AG04449 (cell line): ENCODE measurements around the gene COX19.
"Not testable (repeated sequence)": the region's sequence is repeated elsewhere in the genome, so short reads cannot be mapped to it uniquely, and the experiment has no call there.

Source experiments
- CTCF ChIA-PET: fragments of 350-600 bp; formaldehyde crosslinking; extraction: SDS; loops from one replicate; lab custom pipeline; 2021; ENCODE audit warnings: antibody characterized with exemption; lab: Yijun Ruan, JAX
- POLR2A ChIA-PET: fragments of 400-600, 350-600 bp; formaldehyde crosslinking; extraction: SDS; loops from one replicate; lab custom pipeline; 2020; ENCODE audit warnings: antibody characterized with exemption, inconsistent platforms; lab: Yijun Ruan, JAX
- DNase-seq: peaks from one replicate; pipeline ENCODE4 v3.0.0-alpha.2; 2010; ENCODE audit warnings: low read depth, low spot score
- H3K4me3 ChIP-seq: 2 replicates; pipeline ENCODE4 v1.5.1; 2011; ENCODE audit warnings: low read depth, mild to moderate bottlenecking, control low read depth, low read length
- TF ChIP-seq, protein P1 (sequence below): IDR thresholded peaks from one replicate; pipeline ENCODE4 v1.5.1; 2011; ENCODE audit warnings: mild to moderate bottlenecking, moderate library complexity, low read length, control low read depth, inconsistent platforms; ENCODE audit not compliant: insufficient read depth; ENCODE audit errors: missing control alignments

Gene COX19

DNA sequence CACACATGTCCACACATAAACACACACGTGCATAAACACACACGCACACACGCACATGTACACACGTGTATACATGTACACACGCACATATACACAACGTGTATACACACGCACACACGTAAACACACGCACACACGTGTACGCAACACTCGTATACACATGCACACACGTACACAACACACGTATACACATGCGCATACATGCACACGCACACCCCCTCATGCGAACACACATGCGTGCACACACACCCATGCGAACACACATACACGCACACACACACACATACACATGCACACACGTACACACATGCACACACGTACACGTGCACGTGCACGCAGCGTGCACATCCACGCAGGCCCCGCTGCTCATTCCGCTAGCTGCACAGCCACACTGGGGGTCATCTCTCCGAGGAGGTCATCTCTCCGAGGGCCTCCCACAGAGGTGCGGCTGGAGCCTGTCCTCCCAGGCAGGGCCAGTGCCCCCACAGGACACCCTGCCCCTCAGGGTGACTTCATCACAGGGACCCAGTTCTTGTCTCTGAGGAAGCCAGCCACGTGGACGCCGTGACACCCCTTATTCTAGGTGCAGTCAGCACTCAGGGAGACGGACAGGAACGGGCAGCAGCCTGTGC, 33.5 kb upstream of the COX19 start:
- DNase-seq: no peak
- TF ChIP-seq, protein P1, sequence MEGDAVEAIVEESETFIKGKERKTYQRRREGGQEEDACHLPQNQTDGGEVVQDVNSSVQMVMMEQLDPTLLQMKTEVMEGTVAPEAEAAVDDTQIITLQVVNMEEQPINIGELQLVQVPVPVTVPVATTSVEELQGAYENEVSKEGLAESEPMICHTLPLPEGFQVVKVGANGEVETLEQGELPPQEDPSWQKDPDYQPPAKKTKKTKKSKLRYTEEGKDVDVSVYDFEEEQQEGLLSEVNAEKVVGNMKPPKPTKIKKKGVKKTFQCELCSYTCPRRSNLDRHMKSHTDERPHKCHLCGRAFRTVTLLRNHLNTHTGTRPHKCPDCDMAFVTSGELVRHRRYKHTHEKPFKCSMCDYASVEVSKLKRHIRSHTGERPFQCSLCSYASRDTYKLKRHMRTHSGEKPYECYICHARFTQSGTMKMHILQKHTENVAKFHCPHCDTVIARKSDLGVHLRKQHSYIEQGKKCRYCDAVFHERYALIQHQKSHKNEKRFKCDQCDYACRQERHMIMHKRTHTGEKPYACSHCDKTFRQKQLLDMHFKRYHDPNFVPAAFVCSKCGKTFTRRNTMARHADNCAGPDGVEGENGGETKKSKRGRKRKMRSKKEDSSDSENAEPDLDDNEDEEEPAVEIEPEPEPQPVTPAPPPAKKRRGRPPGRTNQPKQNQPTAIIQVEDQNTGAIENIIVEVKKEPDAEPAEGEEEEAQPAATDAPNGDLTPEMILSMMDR: no peak
- CTCF ChIA-PET: interaction anchor here (2.2 kb wide), 1 partner anchor 16 kb away, joined by 18 read pairs; no protein-coding TSS in a partner anchor
- no peak overlapping the region for H3K4me3 ChIP-seq
- POLR2A ChIA-PET: no interaction called here

DNA sequence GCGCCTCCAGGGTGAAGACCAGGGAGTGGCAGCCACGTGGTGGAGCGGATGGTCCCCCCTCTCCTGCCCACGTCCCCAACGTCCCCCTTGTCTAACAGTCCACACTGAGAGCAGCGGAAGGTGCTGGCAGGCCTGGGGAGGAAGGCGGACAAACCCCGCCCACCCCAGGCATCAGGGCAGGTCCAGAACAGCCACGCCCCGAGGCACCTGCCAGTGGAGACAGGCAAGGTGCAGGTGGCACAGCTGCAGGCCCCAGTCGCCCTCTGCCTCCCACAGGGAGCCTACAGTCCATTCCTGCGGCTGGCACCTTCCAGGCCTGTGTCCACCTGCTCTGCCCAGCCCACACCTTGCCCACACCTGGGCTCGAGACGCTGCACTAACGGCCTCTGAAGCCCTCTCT, 32.6 kb upstream of the COX19 start:
- TF ChIP-seq, protein P1: no peak
- ChIA-PET POLR2A (no interaction called here), CTCF (interaction anchor here (0.6 to 2.2 kb wide), 2 partner anchors 12 to 15 kb away, joined by 3 to 18 read pairs; no protein-coding TSS in a partner anchor)
- DNase-seq: no peak
- H3K4me3 ChIP-seq: no peak overlapping the region

DNA sequence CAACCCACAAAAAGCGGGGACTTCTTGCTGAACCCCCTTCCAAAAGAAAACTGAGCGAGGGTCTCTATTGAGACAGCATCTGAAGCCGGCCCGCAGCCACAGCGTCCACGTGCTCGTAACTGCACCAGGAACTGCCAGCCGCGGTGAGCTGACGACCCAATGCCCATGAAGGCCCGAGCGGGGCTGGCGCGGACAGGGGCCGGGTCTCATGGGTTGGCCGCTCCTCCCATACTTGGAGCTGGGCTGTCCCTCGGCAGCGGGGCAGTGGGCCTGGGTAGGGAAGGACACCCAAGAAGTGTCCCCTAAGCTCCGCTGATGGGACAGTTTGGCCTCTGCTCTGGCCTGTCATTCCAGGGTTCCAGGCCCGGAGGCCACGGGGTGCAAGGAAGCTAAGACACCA, 30.0 kb upstream of the COX19 start:
- no peak overlapping the region for H3K4me3 ChIP-seq
- DNase-seq: no peak
- ChIA-PET POLR2A (no interaction called here), CTCF (interaction anchor here (0.9 to 3.2 kb wide), 5 partner anchors 12 to 137 kb away, joined by 3 to 34 read pairs (median 6); no protein-coding TSS in a partner anchor)
- TF ChIP-seq, protein P1: no peak

DNA sequence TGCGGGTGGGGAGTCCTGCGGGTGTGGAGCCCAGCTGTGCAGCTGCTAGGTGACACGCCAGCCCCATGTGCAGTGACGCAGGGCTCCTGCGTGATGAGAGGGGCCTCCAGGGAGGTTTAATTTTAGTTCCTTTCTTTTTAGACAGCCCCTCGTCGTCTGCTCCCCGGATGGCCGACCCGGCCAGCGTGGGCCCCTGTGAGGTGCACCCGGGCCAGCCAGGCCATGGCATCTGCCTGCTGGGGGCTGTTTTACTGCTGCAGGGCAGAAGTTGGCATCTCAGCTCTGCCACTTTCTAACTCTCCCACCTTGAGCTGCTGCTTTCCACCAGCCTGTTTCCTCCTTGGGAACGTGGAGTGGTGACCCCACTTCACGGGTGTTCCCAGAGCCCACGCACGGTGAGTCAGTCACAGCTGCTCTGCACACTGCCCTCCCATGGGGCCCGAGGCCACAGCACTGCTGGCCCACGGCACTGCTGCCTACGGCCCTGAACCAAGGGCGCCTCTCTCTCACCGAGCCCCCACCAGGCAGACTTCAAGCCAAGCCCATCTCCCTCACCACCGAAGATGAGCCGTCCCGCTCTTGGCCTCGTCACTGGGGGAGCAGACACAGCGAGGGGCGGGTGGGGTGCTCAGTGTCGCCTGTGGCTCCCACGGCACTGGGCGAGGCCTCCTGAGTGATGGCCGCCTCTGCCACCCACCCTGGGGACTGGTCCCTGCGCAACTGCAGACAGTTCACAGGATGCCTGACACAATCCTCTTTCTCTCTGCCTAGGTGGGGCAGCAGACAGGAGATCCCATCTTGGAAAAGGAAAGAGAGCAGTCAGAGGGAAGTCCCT, 28.9 kb upstream of the COX19 start:
- CTCF ChIA-PET: interaction anchor here (1.4 to 3.2 kb wide), 2 partner anchors 11 to 16 kb away, joined by 6 to 34 read pairs; no protein-coding TSS in a partner anchor
- no peak overlapping the region for H3K4me3 ChIP-seq
- POLR2A ChIA-PET: no interaction called here
- no peak for DNase-seq
- TF ChIP-seq, protein P1: no peak

DNA sequence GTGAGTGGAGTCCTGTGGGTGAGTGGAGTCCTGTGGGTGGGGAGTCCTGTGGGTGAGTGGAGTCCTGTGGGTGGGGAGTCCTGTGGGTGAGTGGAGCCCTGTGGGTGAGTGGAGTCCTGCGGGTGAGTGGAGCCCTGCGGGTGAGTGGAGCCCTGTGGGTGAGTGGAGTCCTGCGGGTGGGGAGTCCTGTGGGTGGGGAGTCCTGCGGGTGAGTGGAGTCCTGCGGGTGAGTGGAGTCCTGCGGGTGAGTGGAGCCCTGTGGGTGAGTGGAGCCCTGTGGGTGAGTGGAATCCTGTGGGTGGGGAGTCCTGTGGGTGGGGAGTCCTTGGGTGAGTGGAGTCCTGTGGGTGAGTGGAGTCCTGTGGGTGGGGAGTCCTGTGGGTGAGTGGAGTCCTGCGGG, 27.1 kb upstream of the COX19 start:
- CTCF ChIA-PET, POLR2A ChIA-PET, DNase-seq, H3K4me3 ChIP-seq: not testable (repeated sequence)

DNA sequence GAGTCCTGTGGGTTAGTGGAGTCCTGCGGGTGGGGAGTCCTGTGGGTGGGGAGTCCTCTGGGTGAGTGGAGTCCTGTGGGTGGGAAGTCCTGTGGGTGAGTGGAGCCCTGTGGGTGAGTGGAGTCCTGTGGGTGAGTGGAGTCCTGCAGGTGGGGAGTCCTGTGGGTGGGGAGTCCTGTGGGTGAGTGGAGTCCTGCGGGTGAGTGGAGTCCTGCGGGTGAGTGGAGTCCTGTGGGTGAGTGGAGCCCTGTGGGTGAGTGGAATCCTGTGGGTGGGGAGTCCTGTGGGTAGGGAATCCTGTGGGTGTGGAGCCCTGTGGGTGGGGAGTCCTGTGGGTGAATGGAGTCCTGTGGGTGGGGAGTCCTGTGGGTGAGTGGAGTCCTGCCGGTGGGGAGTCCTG, 26.7 kb upstream of the COX19 start:
- CTCF ChIA-PET, DNase-seq, H3K4me3 ChIP-seq, POLR2A ChIA-PET: not testable (repeated sequence)

DNA sequence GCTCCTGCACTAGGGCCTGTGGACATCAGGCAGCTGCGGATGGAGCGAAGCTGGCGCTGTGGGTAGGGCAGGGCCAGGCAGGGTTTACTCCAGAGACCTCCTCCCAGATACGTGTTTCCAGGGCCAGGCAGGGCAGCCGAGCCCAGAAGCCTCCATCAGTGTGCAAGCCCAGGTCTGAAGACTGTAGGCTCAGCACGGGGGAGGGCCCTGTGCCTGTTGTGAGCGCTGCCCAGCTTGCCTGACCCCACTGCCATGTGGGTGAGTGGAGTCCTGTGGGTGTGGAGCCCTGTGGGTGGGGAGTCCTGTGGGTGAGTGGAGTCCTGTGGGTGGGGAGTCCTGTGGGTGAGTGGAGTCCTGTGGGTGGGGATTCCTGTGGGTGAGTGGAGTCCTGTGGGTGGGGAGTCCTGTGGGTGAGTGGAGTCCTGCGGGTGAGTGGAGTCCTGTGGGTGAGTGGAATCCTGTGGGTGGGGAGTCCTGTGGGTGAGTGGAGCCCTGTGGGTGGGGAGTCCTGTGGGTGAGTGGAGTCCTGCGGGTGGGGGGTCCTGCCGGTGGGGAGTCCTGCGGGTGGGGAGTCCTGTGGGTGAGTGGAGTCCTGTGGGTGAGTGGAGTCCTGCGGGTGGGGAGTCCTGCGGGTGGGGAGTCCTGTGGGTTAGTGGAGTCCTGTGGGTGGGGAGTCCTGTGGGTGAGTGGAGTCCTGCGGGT, 25.9 kb upstream of the COX19 start:
- CTCF ChIA-PET: interaction anchor here (11.4 kb wide), 1 partner anchor 61 kb away, joined by 558 read pairs; no protein-coding TSS in a partner anchor

More for the DNA sequence above, 25.9 kb upstream of the COX19 start:
- H3K4me3 ChIP-seq, POLR2A ChIA-PET, DNase-seq: not testable (repeated sequence)
